OCI-LY1 (cell line): ENCODE results near the gene USP5.

Experiments used
- H2AFZ ChIP-seq: fragments of 200-600 bp; sonication (generic), shearing (Covaris generic); 2 replicates; pipeline ENCODE4 v1.6.0; 2014; ENCODE audit warnings: antibody characterized with exemption, mild to moderate bottlenecking, low read length
- H3F3A ChIP-seq: fragments of 200-600 bp; sonication (generic), shearing (Covaris generic); 2 replicates; pipeline ENCODE4 v1.6.0; 2014; ENCODE audit warnings: mild to moderate bottlenecking, antibody characterized with exemption, low read length, moderate library complexity; ENCODE audit not compliant: insufficient read depth
- H3K27ac ChIP-seq: fragments of 200-600 bp; sonication (generic); 2 replicates; pipeline ENCODE4 v1.5.1; 2014; ENCODE audit warnings: low read length, mixed run types, mild to moderate bottlenecking, low read depth; ENCODE audit not compliant: poor library complexity, severe bottlenecking
- H3K27me3 ChIP-seq: fragments of 200-600 bp; sonication (generic); 2 replicates; pipeline ENCODE4 v1.6.0; 2014; ENCODE audit warnings: antibody characterized with exemption, mild to moderate bottlenecking, low read length, moderate library complexity; ENCODE audit not compliant: insufficient read depth
- H3K36me3 ChIP-seq: fragments of 200-600 bp; sonication (generic); 2 replicates; pipeline ENCODE4 v1.6.1; 2014; ENCODE audit warnings: mild to moderate bottlenecking, antibody characterized with exemption, low read length, moderate library complexity, mixed read lengths; ENCODE audit not compliant: insufficient read depth
- H3K4me1 ChIP-seq: fragments of 200-600 bp; sonication (generic); 2 replicates; pipeline ENCODE4 v1.5.1; 2014; ENCODE audit warnings: mild to moderate bottlenecking, low read length, moderate library complexity; ENCODE audit not compliant: insufficient read depth, severe bottlenecking
- H3K4me2 ChIP-seq: fragments of 200-600 bp; sonication (generic), shearing (Covaris generic); 2 replicates; pipeline ENCODE4 v1.6.1; 2014; ENCODE audit warnings: low read length
- H3K4me3 ChIP-seq: fragments of 200-600 bp; sonication (generic); 2 replicates; pipeline ENCODE4 v1.5.1; 2014; ENCODE audit warnings: low read length, low read depth, mild to moderate bottlenecking, mixed read lengths; ENCODE audit not compliant: poor library complexity, severe bottlenecking
- H3K79me2 ChIP-seq: fragments of 200-600 bp; shearing (Covaris generic); 2 replicates; pipeline ENCODE4 v1.6.1; 2016; ENCODE audit warnings: mixed run types, low read length, mixed read lengths; ENCODE audit not compliant: insufficient read depth
- H3K9ac ChIP-seq: fragments of 200-600 bp; sonication (generic), shearing (Covaris generic); 2 replicates; pipeline ENCODE4 v1.6.1; 2014; ENCODE audit warnings: mild to moderate bottlenecking, low read length, mixed read lengths
- H3K9me2 ChIP-seq: fragments of 200-600 bp; sonication (generic), shearing (Covaris generic); 2 replicates; pipeline ENCODE4 v1.6.1; 2014; ENCODE audit warnings: low read depth, mild to moderate bottlenecking, low read length, mixed read lengths
- H3K9me3 ChIP-seq: fragments of 200-600 bp; shearing (Covaris generic); 2 replicates; pipeline ENCODE4 v1.6.1; 2014; ENCODE audit warnings: low read length, mixed read lengths
- H4K20me1 ChIP-seq: fragments of 200-600 bp; sonication (generic), shearing (Covaris generic); 2 replicates; pipeline ENCODE4 v1.6.0; 2016; ENCODE audit warnings: mild to moderate bottlenecking, low read length; ENCODE audit not compliant: insufficient read depth
- CTCF ChIP-seq: fragments of 200-600 bp; sonication (generic), shearing (Covaris generic); IDR thresholded peaks from 2 replicates; pipeline ENCODE4 v1.5.1; 2017; ENCODE audit warnings: mild to moderate bottlenecking, antibody characterized with exemption, low read length, moderate library complexity, mixed read lengths
- EZH2 ChIP-seq: fragments of 200-600 bp; sonication (generic), shearing (Covaris generic); IDR thresholded peaks from 2 replicates; pipeline ENCODE4 v1.8.0; 2017; ENCODE audit warnings: borderline replicate concordance, mixed run types, mild to moderate bottlenecking, antibody characterized with exemption, low read length, moderate library complexity, mixed read lengths

The USP5 gene

DNA sequence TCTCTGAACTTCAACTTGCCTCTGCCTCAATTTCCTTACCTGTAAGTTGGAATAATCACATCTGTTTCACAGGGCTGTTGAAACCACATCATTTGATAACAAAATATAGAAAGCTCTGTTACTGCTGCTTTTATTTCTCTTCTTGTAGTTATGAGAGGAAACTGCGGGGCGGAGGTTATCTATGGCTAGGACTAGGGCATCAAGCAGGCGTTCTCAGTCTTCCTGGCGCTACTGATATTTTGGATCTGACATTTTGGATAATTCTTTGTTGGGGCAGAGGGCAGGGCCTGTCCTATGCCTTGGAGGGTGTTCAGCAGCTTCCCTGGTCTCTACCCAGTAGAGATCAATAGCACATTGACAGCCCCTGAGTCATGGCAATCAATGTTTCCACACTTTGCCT is 19.8 kb upstream of the USP5 start:
- H3K27me3 ChIP-seq = no peaks in the 10 kb centered on the region
- H3K4me3 ChIP-seq = no peak overlapping the region
- H3K4me2 ChIP-seq = no peak overlapping the region
- TF ChIP-seq CTCF (no peak), EZH2 (no peak)
- H3K27ac ChIP-seq = no peak overlapping the region
- peaks cover 10% of the 10 kb centered on the region for H3K4me1 ChIP-seq
- no peaks in the 10 kb centered on the region for H3F3A ChIP-seq
- H3K36me3 ChIP-seq = no peaks in the 10 kb centered on the region
- no peaks in the 10 kb centered on the region for H3K79me2 ChIP-seq
- no peaks in the 10 kb centered on the region for H3K9me2 ChIP-seq
- no peaks in the 10 kb centered on the region for H3K9me3 ChIP-seq
- no peak overlapping the region for H3K9ac ChIP-seq
- H4K20me1 ChIP-seq = no peaks in the 10 kb centered on the region
- no peak overlapping the region for H2AFZ ChIP-seq

DNA sequence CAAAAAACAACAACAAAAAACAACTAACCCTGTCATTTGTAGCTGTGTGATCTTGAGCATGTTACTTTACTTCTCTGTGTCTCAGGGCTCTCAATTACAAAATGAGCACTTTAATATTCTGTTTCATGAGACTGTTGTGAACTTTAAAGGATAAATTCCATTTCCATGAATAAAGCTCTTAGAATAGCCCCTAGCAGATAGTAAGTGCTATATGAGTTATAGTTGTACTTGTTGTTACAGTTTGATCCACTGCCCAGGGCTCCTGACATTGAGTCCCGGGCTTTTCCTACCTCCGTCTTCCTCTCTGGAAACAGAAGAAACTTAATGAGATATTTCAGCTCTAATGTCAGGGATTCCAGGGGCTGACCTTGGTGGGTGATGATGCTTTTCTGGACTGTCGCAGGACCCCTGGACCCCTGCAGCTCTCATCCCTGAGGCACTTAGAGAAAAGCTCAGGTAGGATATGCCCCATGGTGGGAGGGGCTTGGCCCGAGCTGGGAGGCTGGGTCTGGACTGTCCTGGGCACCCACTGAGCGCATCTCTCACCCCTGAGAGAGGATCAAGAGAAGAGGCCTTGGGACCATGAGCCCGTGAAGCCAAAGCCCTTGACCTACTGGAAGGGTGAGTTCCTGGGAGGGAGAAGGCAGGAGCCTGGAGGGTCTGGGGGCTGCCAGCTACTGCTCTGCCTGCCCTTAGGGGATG is 18.6 kb upstream of the USP5 start:
- peaks cover 10% of the 10 kb centered on the region for H3K4me1 ChIP-seq
- no peaks in the 10 kb centered on the region for H3F3A ChIP-seq
- no peaks in the 10 kb centered on the region for H3K36me3 ChIP-seq
- H3K79me2 ChIP-seq = no peaks in the 10 kb centered on the region
- TF ChIP-seq CTCF (no peak), EZH2 (no peak)
- no peak overlapping the region for H3K4me3 ChIP-seq
- H3K27me3 ChIP-seq = no peaks in the 10 kb centered on the region; the same call in 1 of the 2 replicates
- no peak overlapping the region for H3K4me2 ChIP-seq
- H4K20me1 ChIP-seq = no peaks in the 10 kb centered on the region
- H3K27ac ChIP-seq = no peak overlapping the region
- H3K9me3 ChIP-seq = no peaks in the 10 kb centered on the region
- no peaks in the 10 kb centered on the region for H3K9me2 ChIP-seq
- H2AFZ ChIP-seq = no peak overlapping the region
- no peak overlapping the region for H3K9ac ChIP-seq

GRCh38 chr12:6834254-6834653 is 17.7 kb upstream of the USP5 start:
- Histone ChIP-seq H3K27ac (no peak overlapping the region), H3K4me3 (no peak overlapping the region)
- TF ChIP-seq CTCF (no peak), EZH2 (no peak)

More at GRCh38 chr12:6834254-6834653, 17.7 kb upstream of the USP5 start:
- Histone ChIP-seq H3K36me3 (no peaks in the 10 kb centered on the region), H2AFZ (no peak overlapping the region), H3K79me2 (no peaks in the 10 kb centered on the region), H4K20me1 (no peaks in the 10 kb centered on the region), H3K9ac (no peak overlapping the region), H3K9me3 (no peaks in the 10 kb centered on the region), H3K4me1 (peaks cover 6% of the 10 kb centered on the region), H3K4me2 (no peak overlapping the region), H3K9me2 (no peaks in the 10 kb centered on the region), H3F3A (no peaks in the 10 kb centered on the region), H3K27me3 (no peaks in the 10 kb centered on the region; the same call in 1 of the 2 replicates)
